HG02610 (cell line): ENCODE results near the gene MED9.

Source experiments
- ATAC-seq: cut with Tn5 transposase; IDR thresholded peaks from one replicate; pipeline ENCODE4 v1.9.1; 2021; ENCODE audit warnings: mild to moderate bottlenecking, moderate library complexity; ENCODE audit not compliant: unreplicated experiment

The MED9 gene

DNA sequence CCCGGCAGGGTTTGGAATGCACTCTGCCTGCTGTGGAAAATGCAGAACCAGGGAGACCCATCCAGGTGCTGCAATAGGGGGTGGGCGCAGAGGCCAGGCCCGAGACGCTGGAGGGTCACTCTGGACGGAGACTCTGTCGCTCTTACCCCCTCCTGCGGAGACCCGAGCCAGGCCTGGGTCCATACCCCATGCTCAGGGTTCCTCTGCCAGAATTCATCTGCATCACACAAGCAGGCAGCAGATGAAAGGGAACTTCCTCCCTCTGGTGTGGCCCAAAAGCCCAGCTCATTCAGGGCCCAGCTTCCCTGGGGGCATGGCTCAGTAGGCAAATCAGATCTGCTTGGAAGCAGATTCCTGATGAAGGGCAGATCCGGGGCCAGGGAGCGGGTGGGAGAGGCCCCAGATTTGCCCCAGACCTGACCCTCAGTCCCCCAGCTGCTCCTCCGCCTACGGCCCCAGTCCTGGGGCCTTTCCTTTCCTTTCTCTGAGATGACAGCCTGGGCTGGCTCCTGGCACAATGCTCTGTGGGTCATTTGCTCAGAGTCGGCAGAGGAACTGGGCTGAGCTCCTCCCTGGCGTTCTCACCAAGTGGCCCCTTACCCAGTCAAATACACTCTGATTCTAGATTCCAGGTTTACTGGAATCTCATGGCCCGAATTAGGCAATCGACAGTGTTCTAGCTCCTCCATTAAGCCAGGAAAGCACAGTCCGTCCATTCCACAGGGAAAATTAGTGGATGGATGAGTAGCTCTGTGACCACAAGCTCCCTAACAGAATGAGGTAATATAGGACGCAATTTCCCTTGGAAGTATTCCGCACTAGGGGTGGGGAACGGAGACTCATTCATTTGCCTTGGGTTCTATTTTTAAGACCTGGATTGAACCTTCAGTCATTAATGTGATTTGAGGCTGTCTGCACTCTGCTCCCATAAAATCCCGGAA, 38.5 kb downstream of the MED9 start:
- no peak for ATAC-seq

DNA sequence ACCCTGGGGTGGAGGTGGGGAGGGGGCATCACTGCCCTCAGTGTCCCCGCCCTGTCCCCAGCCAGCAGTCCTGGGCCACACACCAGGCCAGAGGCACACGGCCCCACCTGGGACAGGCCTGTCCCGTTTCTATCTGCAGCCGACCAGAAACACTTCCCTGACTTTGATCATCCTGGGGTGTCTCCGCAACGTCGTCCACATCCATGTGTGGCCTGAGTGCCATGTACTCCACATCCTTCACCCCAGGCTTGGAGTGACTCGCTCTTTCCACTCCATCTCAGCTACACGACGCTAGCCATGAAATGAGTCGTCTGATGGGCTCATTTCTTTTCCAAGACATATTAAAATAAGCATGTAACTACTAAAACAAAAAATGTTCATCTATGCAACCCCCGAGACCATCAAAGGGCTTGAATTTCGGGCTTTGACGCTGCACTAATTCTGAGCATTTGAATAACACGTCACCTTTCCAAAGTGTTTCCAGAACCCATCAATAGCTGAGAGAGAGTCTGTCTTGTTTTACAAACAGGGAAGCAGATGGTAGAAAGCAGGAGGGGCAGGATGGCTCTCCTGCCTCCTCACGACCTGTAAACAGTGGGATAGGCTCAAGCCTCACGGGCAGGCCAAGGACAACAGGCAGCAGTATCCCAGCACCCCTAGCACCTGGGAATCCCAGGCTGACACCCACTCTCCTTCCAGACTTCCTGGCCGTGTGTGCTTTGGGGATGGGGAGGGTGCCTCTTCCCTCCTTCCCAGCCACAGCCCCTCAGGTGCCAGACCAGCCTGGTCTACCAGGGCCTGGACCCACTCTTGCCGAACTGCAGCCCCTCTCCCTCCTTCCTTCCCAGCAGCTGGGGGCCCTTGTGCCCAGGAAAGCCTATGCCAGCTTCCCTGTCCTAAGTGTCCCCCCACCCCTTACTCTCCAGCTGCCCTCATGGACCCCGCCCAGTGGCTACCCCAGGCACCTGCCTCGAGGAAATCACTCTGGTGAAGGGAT, 39.4 kb downstream of the MED9 start:
- ATAC-seq: no peak

- ATAC-seq: no peak
Observed at GRCh38 chr17:17516941-17517720, 40.3 kb downstream of the MED9 start.

DNA sequence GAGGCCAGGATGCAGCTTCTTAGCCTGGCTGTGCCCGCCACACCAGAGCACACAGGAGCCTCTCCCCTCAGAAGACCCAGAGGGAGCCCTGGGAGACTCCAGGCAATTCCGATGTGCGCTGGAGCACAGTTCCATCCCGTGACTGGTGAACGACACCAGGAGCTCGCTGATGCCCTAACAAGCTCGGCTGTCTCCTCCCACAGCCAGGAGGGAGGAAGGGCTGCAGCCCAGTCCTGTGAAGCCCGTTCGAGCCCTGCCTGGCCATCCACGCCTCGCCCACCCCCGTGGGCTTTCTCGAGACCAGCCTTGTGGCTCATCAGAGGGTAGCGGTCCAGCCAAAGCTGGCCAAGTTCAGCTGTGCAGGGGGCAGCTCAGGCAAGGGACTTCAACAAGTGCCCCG, 41.2 kb downstream of the MED9 start:
- no peak for ATAC-seq

DNA sequence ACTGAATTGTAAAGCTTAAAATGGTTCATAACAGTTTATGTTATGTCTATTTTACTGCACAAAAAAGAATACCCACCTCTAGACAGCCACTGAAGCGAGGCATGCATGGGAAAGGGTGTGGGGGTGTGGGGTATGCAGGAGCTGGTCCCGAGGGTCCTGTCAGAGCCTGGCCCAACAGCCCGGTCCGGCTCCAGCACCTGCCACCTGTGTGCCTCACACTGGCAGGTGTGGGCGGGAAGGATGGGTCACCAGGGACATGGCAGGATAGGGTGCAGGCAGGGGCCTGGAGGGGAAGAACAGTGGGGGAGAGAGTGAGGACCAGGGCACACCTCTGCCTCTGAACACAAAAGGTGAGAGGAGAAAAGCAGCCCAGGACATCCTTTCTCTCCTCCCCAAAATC, 42.2 kb downstream of the MED9 start:
- no peak for ATAC-seq

GRCh38 chr17:17519886-17520285, 43.1 kb downstream of the MED9 start:
- ATAC-seq: no peak

GRCh38 chr17:17520599-17521232, 43.9 kb downstream of the MED9 start:
- ATAC-seq: no peak

DNA sequence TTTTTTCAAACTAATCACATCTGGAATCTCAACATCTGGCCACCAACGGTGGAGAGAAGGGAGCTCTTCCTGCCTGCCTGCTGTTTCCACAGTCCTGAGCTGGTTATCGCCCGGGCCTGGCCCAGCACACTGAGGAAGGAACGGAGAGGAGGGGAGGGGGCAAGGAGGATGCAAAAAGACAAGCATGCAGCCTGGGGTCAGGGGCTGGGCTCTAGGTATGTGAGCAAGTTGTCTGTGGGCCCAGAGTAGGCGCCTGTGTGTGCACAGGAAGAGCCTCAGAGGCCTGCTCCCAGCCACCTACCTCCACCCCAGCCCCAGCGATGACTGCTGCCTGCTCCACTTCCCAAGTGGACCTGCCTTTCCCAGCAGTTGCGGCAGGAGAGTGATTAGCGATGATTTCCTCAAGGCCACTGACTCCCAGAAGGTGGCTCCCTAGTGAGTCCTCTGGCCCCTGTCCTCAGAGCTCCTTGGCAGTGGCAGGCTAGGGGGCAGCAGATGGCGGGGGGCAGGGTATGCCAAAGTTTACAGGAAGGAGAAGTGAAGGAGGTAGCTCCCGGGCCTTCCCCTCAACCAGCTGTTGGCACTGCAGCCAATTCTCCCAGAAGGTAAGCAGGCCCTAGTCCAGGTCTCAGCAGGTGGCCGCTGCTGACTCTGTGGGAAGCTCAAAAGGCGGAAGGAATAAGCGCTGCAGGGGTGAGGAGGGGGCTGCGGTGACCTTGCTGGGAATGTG, 46.4 kb downstream of the MED9 start:
- ATAC-seq: no peak

- ATAC-seq: no peak
Observed at GRCh38 chr17:17523731-17524490, 47.1 kb downstream of the MED9 start.

- ATAC-seq: no peak
Observed at GRCh38 chr17:17525311-17525710, 48.5 kb downstream of the MED9 start.

- ATAC-seq: no peak
Observed at GRCh38 chr17:17525956-17526355, 49.2 kb downstream of the MED9 start.

- ATAC-seq: no peak
Observed at GRCh38 chr17:17526369-17526768, 49.6 kb downstream of the MED9 start.

DNA sequence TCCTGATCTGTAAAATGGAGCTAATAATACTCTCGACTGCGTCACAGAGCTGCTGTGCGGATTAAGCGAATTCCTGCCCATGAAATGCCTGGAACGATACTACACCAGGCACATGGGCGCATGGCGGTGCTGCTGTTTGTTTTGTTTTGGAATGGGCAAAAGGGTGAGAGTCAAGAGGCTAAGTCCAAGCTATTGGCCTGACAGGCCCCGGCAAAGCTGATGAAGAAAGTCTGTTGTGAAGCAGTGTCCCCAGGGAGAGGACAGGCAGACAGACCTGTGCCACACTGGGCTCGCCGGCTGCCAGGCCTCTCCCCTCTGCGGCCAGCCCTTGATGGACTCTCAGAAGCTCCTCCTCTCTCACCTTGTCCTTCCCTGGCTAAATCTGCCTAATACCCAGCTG, 50.7 kb downstream of the MED9 start:
- no peak for ATAC-seq

- ATAC-seq: no peak
Observed at GRCh38 chr17:17527956-17528500, 51.2 kb downstream of the MED9 start.

DNA sequence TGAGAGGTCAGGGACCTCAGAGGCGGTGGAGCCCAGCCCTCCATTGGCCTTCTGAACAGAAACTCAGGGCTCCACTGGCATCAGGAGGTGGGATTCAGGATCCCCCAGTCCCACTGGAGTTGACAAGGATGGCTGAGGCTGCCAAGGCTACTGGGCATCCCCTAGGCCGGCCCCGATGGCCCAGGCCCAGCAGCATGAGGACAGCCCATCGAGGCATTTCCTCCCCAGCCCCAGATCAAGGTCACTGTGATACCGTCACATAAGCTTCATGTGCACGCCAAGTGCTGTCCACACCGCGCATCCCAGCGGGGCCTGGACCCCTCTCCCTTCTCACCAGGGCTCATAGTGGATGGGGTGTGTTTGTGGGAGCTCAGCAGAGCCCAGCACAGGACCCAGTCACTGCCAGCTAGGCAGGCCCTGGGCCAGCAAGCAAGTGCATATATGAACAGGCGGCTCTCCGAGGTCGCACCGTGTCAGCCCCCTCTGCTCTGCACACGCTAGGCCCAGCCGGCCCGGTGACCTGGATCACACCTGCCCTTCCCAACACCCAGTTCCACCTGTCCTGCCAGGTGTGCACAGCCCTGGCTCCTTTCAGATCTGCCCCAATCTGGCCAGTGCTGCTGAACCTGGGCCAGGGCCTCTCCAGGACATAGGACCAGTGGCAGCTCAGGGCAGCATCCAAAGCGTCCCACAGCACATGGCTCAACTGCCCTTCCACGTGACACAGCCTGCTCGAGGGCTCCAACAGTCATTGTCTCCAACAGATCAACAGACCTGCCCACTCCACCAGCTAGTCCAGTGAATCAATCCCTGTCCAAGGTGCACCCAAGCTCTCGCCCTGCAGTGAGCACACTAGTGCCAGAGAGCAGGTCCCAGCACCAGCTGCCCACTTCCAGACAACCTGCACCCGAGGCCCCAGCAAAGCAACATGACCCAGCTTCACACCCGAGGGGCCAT, 52.2 kb downstream of the MED9 start:
- ATAC-seq: no peak

GRCh38 chr17:17531156-17531555, 54.4 kb downstream of the MED9 start:
- no peak for ATAC-seq

DNA sequence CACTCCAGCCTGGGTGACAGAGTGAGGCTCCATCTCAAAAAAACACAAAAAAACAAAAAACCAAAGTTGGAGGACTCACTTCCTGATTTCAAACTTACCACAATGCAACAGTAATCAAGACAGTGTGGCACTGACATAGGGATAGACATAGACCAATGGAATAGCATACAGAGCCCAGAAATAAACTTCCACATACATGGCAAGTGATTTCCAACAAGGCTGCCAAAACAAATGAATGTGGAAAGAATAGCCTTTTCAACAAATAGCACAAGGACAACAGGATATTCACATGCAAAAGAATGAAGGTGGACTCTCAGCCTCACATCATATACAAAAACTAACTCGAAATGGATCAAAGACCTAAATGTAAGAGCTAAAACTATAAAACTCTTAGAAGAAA, 56.2 kb downstream of the MED9 start:
- ATAC-seq: no peak
